SK-N-SH treated with all-trans-retinoic acid at 6 μM for 48 hours (cell line): ENCODE results near the gene HOXA6.
A peak's percentile ranks its signal among the peaks of the same experiment; 100 is the strongest.

ENCODE experiments used
- ATAC-seq: fragments of 200-7000 bp; cut with Tn5 transposase; 3 replicates; pipeline ENCODE4 v1.9.1; 2020; ENCODE audit warnings: mild to moderate bottlenecking, moderate library complexity
- ARNTL ChIP-seq: fragments of 450-650 bp; formaldehyde crosslinking; IDR thresholded peaks from 2 replicates; pipeline ENCODE4 v1.5.0; 2020; ENCODE audit warnings: low read depth, mild to moderate bottlenecking, moderate library complexity, borderline replicate concordance
- CSDC2 ChIP-seq: fragments of 250-450 bp; sonication (Bioruptor Pico); IDR thresholded peaks from 2 replicates; pipeline ENCODE4 v1.5.0; 2020; ENCODE audit warnings: mild to moderate bottlenecking, moderate library complexity
- ESRRG ChIP-seq: fragments of 250-450 bp; sonication (Bioruptor Pico); IDR thresholded peaks from 2 replicates; pipeline ENCODE4 v1.6.1; 2021; ENCODE audit warnings: mild to moderate bottlenecking
- OSR1 ChIP-seq: fragments of 250-450 bp; sonication (Bioruptor Pico); IDR thresholded peaks from 2 replicates; pipeline ENCODE4 v1.8.0; 2022; ENCODE audit warnings: moderate library complexity, mild to moderate bottlenecking, inconsistent platforms
- POU6F1 ChIP-seq: fragments of 250-450 bp; sonication (Bioruptor Pico); IDR thresholded peaks from 2 replicates; pipeline ENCODE4 v1.8.0; 2021; ENCODE audit warnings: low read depth, mild to moderate bottlenecking, moderate library complexity, borderline replicate concordance
- PPARA ChIP-seq: fragments of 250-450 bp; sonication (Bioruptor Pico); IDR thresholded peaks from 2 replicates; pipeline ENCODE4 v1.5.0; 2020; ENCODE audit warnings: mild to moderate bottlenecking, borderline replicate concordance
- RARB ChIP-seq: fragments of 250-450 bp; sonication (Bioruptor Pico); IDR thresholded peaks from 2 replicates; pipeline ENCODE4 v1.8.0; 2021; ENCODE audit warnings: mild to moderate bottlenecking, moderate library complexity
- SNAI2 ChIP-seq: fragments of 250-450 bp; sonication (Bioruptor Pico); IDR thresholded peaks from 2 replicates; pipeline ENCODE4 v1.5.0; 2020; ENCODE audit warnings: mild to moderate bottlenecking, moderate library complexity
- TCF4 ChIP-seq: fragments of 250-450 bp; sonication (Bioruptor Pico); IDR thresholded peaks from 2 replicates; pipeline ENCODE4 v1.8.0; 2021; ENCODE audit warnings: mild to moderate bottlenecking, moderate library complexity, borderline replicate concordance
- TOX ChIP-seq: fragments of 250-450 bp; sonication (Bioruptor Pico); IDR thresholded peaks from 2 replicates; pipeline ENCODE4 v1.8.0; 2021; ENCODE audit warnings: mild to moderate bottlenecking, moderate library complexity, borderline replicate concordance
- ZC3H10 ChIP-seq: fragments of 250-450 bp; sonication (Bioruptor Pico); IDR thresholded peaks from 2 replicates; pipeline ENCODE4 v1.5.1; 2021; ENCODE audit warnings: mild to moderate bottlenecking, moderate library complexity
- ZFP3 ChIP-seq: fragments of 250-450 bp; sonication (Bioruptor Pico); IDR thresholded peaks from 2 replicates; pipeline ENCODE4 v1.5.0; 2020; ENCODE audit warnings: mild to moderate bottlenecking, moderate library complexity
- ZFP30 ChIP-seq: fragments of 450-650 bp; formaldehyde crosslinking; IDR thresholded peaks from 2 replicates; pipeline ENCODE4 v1.5.0; 2022; ENCODE audit warnings: mild to moderate bottlenecking, moderate library complexity
- ZNF565 ChIP-seq: fragments of 450-650 bp; formaldehyde crosslinking; conservative IDR thresholded peaks from 2 replicates; pipeline ENCODE4 v1.5.0; 2020; ENCODE audit warnings: low read depth, mild to moderate bottlenecking, moderate library complexity
- ZNF70 ChIP-seq: fragments of 450-650 bp; formaldehyde crosslinking; IDR thresholded peaks from 2 replicates; pipeline ENCODE4 v1.5.0; 2020; ENCODE audit warnings: mild to moderate bottlenecking, moderate library complexity
- ZNF8 ChIP-seq: fragments of 450-650 bp; formaldehyde crosslinking; IDR thresholded peaks from 2 replicates; pipeline ENCODE4 v1.5.0; 2020; ENCODE audit warnings: mild to moderate bottlenecking, moderate library complexity
- TF ChIP-seq, protein P1 (sequence below): fragments of 250-450 bp; sonication (Bioruptor Pico); IDR thresholded peaks from 2 replicates; pipeline ENCODE4 v1.8.0; 2020; ENCODE audit warnings: mild to moderate bottlenecking, moderate library complexity, borderline replicate concordance
- TF ChIP-seq, protein P2 (sequence below): fragments of 250-450 bp; sonication (Bioruptor Pico); IDR thresholded peaks from 2 replicates; pipeline ENCODE4 v1.5.1; 2020; ENCODE audit warnings: low read depth, mild to moderate bottlenecking, moderate library complexity
- TF ChIP-seq, protein P3 (sequence below): fragments of 250-450 bp; sonication (Bioruptor Pico); IDR thresholded peaks from 2 replicates; pipeline ENCODE4 v1.5.1; 2021; ENCODE audit warnings: mild to moderate bottlenecking, moderate library complexity
- TF ChIP-seq, protein P4 (sequence below): fragments of 250-450 bp; sonication (Bioruptor Pico); IDR thresholded peaks from 2 replicates; pipeline ENCODE4 v1.5.0; 2020; ENCODE audit warnings: mild to moderate bottlenecking, moderate library complexity

The HOXA6 gene

DNA sequence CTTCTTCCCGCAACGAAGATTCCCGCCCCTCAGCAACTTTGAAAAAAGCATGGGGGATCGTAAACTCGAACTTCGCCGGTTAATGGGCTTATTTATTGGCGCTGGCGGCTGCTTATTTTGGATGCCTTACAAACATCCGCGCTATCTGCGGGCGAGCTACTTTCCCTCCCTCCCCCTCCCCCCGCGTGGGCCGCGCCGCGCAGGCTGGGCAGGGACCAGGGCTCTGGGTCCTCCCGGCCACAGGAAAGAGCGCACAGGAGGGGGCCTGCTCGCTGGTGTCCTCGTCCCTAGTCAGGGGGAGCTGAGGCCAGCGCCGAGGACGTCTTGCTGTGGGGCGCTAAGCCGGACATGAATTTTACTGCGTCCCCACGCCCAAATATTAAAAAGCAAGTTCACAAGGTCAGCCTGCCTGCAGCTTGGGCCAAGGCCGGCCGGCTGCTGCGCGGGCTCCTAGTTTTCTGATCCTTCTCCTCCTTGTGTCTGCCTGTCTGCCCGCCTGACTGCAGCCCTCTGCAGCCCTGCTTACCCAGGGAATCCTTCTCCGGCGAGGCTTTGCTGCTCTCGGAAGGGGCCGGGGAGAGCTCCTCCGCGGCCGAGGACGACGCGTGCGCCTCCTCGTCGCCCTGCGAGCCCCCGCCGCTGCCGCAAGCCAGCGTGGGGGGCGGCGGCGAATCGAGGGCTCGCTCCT, 25.4 kb upstream of the HOXA6 start:
- no peak for TF ChIP-seq POU6F1 (CRISPR knock-in tag)
- TF ChIP-seq, protein P1, sequence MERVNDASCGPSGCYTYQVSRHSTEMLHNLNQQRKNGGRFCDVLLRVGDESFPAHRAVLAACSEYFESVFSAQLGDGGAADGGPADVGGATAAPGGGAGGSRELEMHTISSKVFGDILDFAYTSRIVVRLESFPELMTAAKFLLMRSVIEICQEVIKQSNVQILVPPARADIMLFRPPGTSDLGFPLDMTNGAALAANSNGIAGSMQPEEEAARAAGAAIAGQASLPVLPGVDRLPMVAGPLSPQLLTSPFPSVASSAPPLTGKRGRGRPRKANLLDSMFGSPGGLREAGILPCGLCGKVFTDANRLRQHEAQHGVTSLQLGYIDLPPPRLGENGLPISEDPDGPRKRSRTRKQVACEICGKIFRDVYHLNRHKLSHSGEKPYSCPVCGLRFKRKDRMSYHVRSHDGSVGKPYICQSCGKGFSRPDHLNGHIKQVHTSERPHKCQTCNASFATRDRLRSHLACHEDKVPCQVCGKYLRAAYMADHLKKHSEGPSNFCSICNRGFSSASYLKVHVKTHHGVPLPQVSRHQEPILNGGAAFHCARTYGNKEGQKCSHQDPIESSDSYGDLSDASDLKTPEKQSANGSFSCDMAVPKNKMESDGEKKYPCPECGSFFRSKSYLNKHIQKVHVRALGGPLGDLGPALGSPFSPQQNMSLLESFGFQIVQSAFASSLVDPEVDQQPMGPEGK (CRISPR knock-in tag): no peak
- TF ChIP-seq ZFP3 (CRISPR knock-in tag): no peak
- TF ChIP-seq CSDC2 (CRISPR knock-in tag): no peak
- no peak for TF ChIP-seq PPARA (CRISPR knock-in tag)
- TF ChIP-seq ZNF8 (CRISPR knock-in tag): no peak
- TF ChIP-seq SNAI2: no peak
- TF ChIP-seq, protein P2, sequence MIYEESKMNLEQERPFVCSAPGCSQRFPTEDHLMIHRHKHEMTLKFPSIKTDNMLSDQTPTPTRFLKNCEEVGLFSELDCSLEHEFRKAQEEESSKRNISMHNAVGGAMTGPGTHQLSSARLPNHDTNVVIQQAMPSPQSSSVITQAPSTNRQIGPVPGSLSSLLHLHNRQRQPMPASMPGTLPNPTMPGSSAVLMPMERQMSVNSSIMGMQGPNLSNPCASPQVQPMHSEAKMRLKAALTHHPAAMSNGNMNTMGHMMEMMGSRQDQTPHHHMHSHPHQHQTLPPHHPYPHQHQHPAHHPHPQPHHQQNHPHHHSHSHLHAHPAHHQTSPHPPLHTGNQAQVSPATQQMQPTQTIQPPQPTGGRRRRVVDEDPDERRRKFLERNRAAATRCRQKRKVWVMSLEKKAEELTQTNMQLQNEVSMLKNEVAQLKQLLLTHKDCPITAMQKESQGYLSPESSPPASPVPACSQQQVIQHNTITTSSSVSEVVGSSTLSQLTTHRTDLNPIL (CRISPR knock-in tag): no peak
- TF ChIP-seq TCF4 (CRISPR knock-in tag): no peak
- no peak for TF ChIP-seq ARNTL (CRISPR knock-in tag)
- TF ChIP-seq ZC3H10 (CRISPR knock-in tag): no peak
- TF ChIP-seq ZNF565 (CRISPR knock-in tag): no peak
- TF ChIP-seq ZFP30 (CRISPR knock-in tag): no peak
- TF ChIP-seq ZNF70 (CRISPR knock-in tag): no peak
- TF ChIP-seq, all 23 proteins: peak for 0
- ATAC-seq: peak; percentile 8; the same call in 1 of the 3 replicates

DNA sequence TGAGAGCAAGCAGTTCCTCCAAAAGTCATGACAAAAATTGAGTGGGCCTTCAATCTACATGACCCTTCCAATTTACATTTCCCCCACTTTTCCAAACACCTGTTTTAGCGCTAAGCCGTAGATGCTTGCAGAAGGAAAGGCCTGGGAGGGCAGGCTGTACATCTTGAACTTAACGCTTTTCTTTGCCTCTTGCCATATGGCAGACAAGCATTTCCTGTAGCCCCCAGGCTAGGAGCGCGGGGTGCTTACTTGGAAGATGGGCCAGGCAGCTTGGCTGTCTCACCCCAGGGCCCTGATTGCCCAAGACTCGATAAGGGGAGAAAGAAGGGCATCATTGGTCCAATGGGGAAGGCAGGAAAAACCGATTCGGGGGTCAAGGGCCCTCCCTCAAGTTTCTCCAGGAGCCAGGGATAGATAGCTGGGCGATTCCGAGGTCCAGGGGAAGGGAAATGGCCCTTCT, 24.8 kb upstream of the HOXA6 start:
- no peak for ATAC-seq
- no peak for TF ChIP-seq OSR1 (CRISPR knock-in tag)
- TF ChIP-seq ZNF565 (CRISPR knock-in tag): no peak
- TF ChIP-seq, all 23 proteins: peak for 0

DNA sequence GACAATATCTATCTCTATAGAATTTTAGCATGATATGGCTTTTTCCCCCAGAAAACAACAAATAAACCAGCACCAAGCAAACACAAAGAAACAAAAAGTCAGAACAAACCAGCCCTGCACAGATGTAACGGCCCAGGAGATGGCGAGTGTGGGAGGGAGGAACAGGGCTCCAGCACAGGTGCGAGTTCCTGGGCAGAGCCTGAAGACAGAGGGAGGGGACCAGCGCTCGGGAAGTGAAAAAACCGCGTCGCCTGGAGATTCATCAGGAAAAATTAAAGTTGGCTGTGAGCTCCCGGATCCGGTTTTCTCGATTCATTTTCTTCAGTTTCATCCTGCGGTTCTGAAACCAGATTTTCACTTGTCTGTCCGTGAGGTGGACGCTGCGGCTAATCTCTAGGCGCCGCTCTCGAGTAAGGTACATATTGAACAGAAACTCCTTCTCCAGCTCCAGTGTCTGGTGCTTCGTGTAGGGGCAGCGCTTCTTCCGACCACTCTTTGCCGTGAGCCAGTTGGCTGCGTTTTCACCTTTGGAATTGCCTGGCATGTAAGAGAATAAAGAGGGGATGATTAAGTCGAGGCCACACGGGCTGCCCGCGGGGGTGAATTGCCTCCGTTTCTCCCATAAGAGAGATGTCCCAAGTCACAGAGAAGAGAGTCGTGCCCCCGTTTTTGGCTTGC, 24.2 kb upstream of the HOXA6 start:
- TF ChIP-seq RARB (CRISPR knock-in tag): no peak
- TF ChIP-seq TCF4 (CRISPR knock-in tag): no peak
- ATAC-seq: peak; percentile 18; the same call in 1 of the 3 replicates

GRCh38 chr7:27171325-27171636, 23.7 kb upstream of the HOXA6 start:
- no peak for TF ChIP-seq TOX
- no peak for TF ChIP-seq ZFP3 (CRISPR knock-in tag)
- no peak for TF ChIP-seq ARNTL (CRISPR knock-in tag)

DNA sequence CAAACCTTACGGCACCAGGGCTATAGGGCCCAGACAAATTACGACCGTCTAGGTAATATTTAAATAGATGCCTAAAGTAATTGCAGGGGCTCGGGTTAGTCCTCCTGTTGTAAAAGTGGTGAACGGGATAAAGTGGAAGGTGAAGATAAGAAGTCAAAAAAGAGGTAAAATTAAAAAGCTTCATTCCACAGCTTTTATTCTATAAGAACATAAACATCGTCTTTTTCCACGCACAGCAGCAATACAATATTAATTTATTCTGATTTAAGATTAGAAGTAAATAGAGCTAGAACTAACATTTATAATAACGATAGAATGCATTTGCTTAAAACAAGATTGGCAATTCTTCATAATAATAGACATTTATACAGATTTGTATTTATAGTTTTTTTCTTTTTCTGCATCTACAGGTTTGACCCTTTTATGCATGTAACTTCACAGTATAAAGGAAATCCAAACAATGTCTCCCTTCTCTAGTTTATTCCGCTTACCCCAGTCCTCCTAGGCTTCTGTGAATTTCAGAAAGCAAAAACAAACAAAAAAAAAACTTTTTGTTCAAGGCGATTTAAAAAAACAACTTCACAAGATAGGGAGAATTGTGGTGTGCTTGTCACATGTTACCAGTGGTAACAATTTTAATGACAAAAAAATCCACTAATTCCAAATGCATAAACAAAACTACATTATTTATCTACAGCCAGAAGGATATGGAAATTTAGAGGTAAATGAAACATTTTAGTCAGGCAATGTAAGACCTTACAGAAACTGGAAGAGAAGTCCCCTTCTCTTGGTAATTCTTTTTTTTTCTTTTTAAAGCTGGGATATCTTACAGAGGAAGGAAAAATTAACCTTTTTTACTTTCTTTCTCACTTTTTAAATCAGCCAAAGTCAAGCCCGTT, 23.1 kb upstream of the HOXA6 start:
- no peak for ATAC-seq
- TF ChIP-seq ESRRG (no peak), ZNF565 (CRISPR knock-in tag) (no peak), RARB (CRISPR knock-in tag) (no peak), ARNTL (CRISPR knock-in tag) (no peak), PPARA (CRISPR knock-in tag) (no peak), OSR1 (CRISPR knock-in tag) (no peak), POU6F1 (CRISPR knock-in tag) (no peak)
- TF ChIP-seq, protein P3, sequence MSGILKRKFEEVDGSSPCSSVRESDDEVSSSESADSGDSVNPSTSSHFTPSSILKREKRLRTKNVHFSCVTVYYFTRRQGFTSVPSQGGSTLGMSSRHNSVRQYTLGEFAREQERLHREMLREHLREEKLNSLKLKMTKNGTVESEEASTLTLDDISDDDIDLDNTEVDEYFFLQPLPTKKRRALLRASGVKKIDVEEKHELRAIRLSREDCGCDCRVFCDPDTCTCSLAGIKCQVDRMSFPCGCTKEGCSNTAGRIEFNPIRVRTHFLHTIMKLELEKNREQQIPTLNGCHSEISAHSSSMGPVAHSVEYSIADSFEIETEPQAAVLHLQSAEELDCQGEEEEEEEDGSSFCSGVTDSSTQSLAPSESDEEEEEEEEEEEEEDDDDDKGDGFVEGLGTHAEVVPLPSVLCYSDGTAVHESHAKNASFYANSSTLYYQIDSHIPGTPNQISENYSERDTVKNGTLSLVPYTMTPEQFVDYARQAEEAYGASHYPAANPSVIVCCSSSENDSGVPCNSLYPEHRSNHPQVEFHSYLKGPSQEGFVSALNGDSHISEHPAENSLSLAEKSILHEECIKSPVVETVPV (CRISPR knock-in tag): no peak
- TF ChIP-seq, protein P4, sequence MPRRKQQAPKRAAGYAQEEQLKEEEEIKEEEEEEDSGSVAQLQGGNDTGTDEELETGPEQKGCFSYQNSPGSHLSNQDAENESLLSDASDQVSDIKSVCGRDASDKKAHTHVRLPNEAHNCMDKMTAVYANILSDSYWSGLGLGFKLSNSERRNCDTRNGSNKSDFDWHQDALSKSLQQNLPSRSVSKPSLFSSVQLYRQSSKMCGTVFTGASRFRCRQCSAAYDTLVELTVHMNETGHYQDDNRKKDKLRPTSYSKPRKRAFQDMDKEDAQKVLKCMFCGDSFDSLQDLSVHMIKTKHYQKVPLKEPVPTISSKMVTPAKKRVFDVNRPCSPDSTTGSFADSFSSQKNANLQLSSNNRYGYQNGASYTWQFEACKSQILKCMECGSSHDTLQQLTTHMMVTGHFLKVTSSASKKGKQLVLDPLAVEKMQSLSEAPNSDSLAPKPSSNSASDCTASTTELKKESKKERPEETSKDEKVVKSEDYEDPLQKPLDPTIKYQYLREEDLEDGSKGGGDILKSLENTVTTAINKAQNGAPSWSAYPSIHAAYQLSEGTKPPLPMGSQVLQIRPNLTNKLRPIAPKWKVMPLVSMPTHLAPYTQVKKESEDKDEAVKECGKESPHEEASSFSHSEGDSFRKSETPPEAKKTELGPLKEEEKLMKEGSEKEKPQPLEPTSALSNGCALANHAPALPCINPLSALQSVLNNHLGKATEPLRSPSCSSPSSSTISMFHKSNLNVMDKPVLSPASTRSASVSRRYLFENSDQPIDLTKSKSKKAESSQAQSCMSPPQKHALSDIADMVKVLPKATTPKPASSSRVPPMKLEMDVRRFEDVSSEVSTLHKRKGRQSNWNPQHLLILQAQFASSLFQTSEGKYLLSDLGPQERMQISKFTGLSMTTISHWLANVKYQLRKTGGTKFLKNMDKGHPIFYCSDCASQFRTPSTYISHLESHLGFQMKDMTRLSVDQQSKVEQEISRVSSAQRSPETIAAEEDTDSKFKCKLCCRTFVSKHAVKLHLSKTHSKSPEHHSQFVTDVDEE (CRISPR knock-in tag): no peak

More at GRCh38 chr7:27171325-27171636, 23.7 kb upstream of the HOXA6 start:
- no peak for ATAC-seq
